ENCODE measurements around the gene TTC28.
"Not testable (repeated sequence)": the region's sequence is repeated elsewhere in the genome, so short reads cannot be mapped to it uniquely, and the experiment has no call there.

The TTC28 gene

GRCh38 chr22:28670756-28671155 is 8.9 kb downstream of the TTC28 start:
- no peaks in the 10 kb centered on the region for H3K36me3 ChIP-seq (ENCODE audit: control insufficient read depth in 1 of 2, insufficient read depth in 2 of 2, low read length in 2 of 2)
- H3K4me3 ChIP-seq (ENCODE audit: low read depth in 1 of 2, low read length in 2 of 2), result no peak overlapping the region
- H3K27me3 ChIP-seq (ENCODE audit: low read depth, low read length), result no peaks in the 10 kb centered on the region
- no peaks in the 10 kb centered on the region for H3K9me3 ChIP-seq (ENCODE audit: control insufficient read depth in 1 of 2, low read length in 2 of 2)
- H3K27ac ChIP-seq (ENCODE audit: low read length), result no peak overlapping the region
- no peaks in the 10 kb centered on the region for H3K4me1 ChIP-seq (ENCODE audit: control insufficient read depth in 1 of 2, insufficient read depth in 2 of 2, low read length in 2 of 2)

- Histone ChIP-seq H3K4me1 (ENCODE audit: control insufficient read depth in 1 of 2, insufficient read depth in 2 of 2, low read length in 2 of 2) (no peaks in the 10 kb centered on the region), H3K4me3 (ENCODE audit: low read depth in 1 of 2, low read length in 2 of 2) (no peak overlapping the region)
Measured at GRCh38 chr22:28670161-28670560, 9.5 kb downstream of the TTC28 start.

GRCh38 chr22:28669387-28669786 is 10.3 kb downstream of the TTC28 start:
- Histone ChIP-seq H3K4me1 (ENCODE audit: control insufficient read depth in 1 of 2, insufficient read depth in 2 of 2, low read length in 2 of 2) (no peaks in the 10 kb centered on the region), H3K36me3 (ENCODE audit: control insufficient read depth in 1 of 2, insufficient read depth in 2 of 2, low read length in 2 of 2) (no peaks in the 10 kb centered on the region), H3K4me3 (ENCODE audit: low read depth in 1 of 2, low read length in 2 of 2) (no peak overlapping the region), H3K27me3 (ENCODE audit: low read depth, low read length) (no peaks in the 10 kb centered on the region), H3K27ac (ENCODE audit: low read length) (no peak overlapping the region), H3K9me3 (ENCODE audit: control insufficient read depth in 1 of 2, low read length in 2 of 2) (no peaks in the 10 kb centered on the region)

More at GRCh38 chr22:28670161-28670560, 9.5 kb downstream of the TTC28 start:
- no peak overlapping the region for H3K27ac ChIP-seq (ENCODE audit: low read length)
- H3K9me3 ChIP-seq (ENCODE audit: control insufficient read depth in 1 of 2, low read length in 2 of 2), result no peaks in the 10 kb centered on the region
- no peaks in the 10 kb centered on the region for H3K27me3 ChIP-seq (ENCODE audit: low read depth, low read length)
- H3K36me3 ChIP-seq (ENCODE audit: control insufficient read depth in 1 of 2, insufficient read depth in 2 of 2, low read length in 2 of 2), result no peaks in the 10 kb centered on the region

GRCh38 chr22:28663569-28663942 is 16.1 kb downstream of the TTC28 start:
- H3K4me1 ChIP-seq (ENCODE audit: control insufficient read depth in 1 of 2, insufficient read depth in 2 of 2, low read length in 2 of 2); H3K36me3 ChIP-seq (ENCODE audit: control insufficient read depth in 1 of 2, insufficient read depth in 2 of 2, low read length in 2 of 2); H3K9me3 ChIP-seq (ENCODE audit: control insufficient read depth in 1 of 2, low read length in 2 of 2); H3K4me3 ChIP-seq (ENCODE audit: low read depth in 1 of 2, low read length in 2 of 2); H3K27me3 ChIP-seq (ENCODE audit: low read depth, low read length); H3K27ac ChIP-seq (ENCODE audit: low read length): not testable (repeated sequence)

- Histone ChIP-seq H3K27ac (ENCODE audit: low read length) (no peak overlapping the region), H3K36me3 (ENCODE audit: control insufficient read depth in 1 of 2, insufficient read depth in 2 of 2, low read length in 2 of 2) (no peaks in the 10 kb centered on the region)
Measured at GRCh38 chr22:28658448-28658847, 21.2 kb downstream of the TTC28 start.

GRCh38 chr22:28656181-28656580 is 23.5 kb downstream of the TTC28 start:
- H3K4me1 ChIP-seq (ENCODE audit: control insufficient read depth in 1 of 2, insufficient read depth in 2 of 2, low read length in 2 of 2), result no peaks in the 10 kb centered on the region
- no peak overlapping the region for H3K4me3 ChIP-seq (ENCODE audit: low read depth in 1 of 2, low read length in 2 of 2)
- H3K27me3 ChIP-seq (ENCODE audit: low read depth, low read length), result no peaks in the 10 kb centered on the region
- no peak overlapping the region for H3K27ac ChIP-seq (ENCODE audit: low read length)
- no peaks in the 10 kb centered on the region for H3K36me3 ChIP-seq (ENCODE audit: control insufficient read depth in 1 of 2, insufficient read depth in 2 of 2, low read length in 2 of 2)
- H3K9me3 ChIP-seq (ENCODE audit: control insufficient read depth in 1 of 2, low read length in 2 of 2), result no peaks in the 10 kb centered on the region

More at GRCh38 chr22:28658448-28658847, 21.2 kb downstream of the TTC28 start:
- Histone ChIP-seq H3K4me3 (ENCODE audit: low read depth in 1 of 2, low read length in 2 of 2) (no peak overlapping the region), H3K27me3 (ENCODE audit: low read depth, low read length) (no peaks in the 10 kb centered on the region), H3K9me3 (ENCODE audit: control insufficient read depth in 1 of 2, low read length in 2 of 2) (no peaks in the 10 kb centered on the region), H3K4me1 (ENCODE audit: control insufficient read depth in 1 of 2, insufficient read depth in 2 of 2, low read length in 2 of 2) (no peaks in the 10 kb centered on the region)

GRCh38 chr22:28650463-28650862 is 29.2 kb downstream of the TTC28 start:
- no peaks in the 10 kb centered on the region for H3K9me3 ChIP-seq (ENCODE audit: control insufficient read depth in 1 of 2, low read length in 2 of 2)
- no peaks in the 10 kb centered on the region for H3K4me1 ChIP-seq (ENCODE audit: control insufficient read depth in 1 of 2, insufficient read depth in 2 of 2, low read length in 2 of 2)
- H3K27me3 ChIP-seq (ENCODE audit: low read depth, low read length), result no peaks in the 10 kb centered on the region
- H3K4me3 ChIP-seq (ENCODE audit: low read depth in 1 of 2, low read length in 2 of 2), result no peak overlapping the region
- H3K36me3 ChIP-seq (ENCODE audit: control insufficient read depth in 1 of 2, insufficient read depth in 2 of 2, low read length in 2 of 2), result no peaks in the 10 kb centered on the region
- H3K27ac ChIP-seq (ENCODE audit: low read length), result no peak overlapping the region

- no peaks in the 10 kb centered on the region for H3K36me3 ChIP-seq (ENCODE audit: control insufficient read depth in 1 of 2, insufficient read depth in 2 of 2, low read length in 2 of 2)
- H3K9me3 ChIP-seq (ENCODE audit: control insufficient read depth in 1 of 2, low read length in 2 of 2), result no peaks in the 10 kb centered on the region
- H3K4me3 ChIP-seq (ENCODE audit: low read depth in 1 of 2, low read length in 2 of 2), result no peak overlapping the region
- no peaks in the 10 kb centered on the region for H3K4me1 ChIP-seq (ENCODE audit: control insufficient read depth in 1 of 2, insufficient read depth in 2 of 2, low read length in 2 of 2)
- H3K27me3 ChIP-seq (ENCODE audit: low read depth, low read length), result no peaks in the 10 kb centered on the region
- H3K27ac ChIP-seq (ENCODE audit: low read length), result no peak overlapping the region
Measured at GRCh38 chr22:28648792-28649191, 30.8 kb downstream of the TTC28 start.

GRCh38 chr22:28647216-28647615 is 32.4 kb downstream of the TTC28 start:
- H3K27ac ChIP-seq (ENCODE audit: low read length), result no peak overlapping the region
- no peaks in the 10 kb centered on the region for H3K4me1 ChIP-seq (ENCODE audit: control insufficient read depth in 1 of 2, insufficient read depth in 2 of 2, low read length in 2 of 2)
- no peak overlapping the region for H3K4me3 ChIP-seq (ENCODE audit: low read depth in 1 of 2, low read length in 2 of 2)
- H3K9me3 ChIP-seq (ENCODE audit: control insufficient read depth in 1 of 2, low read length in 2 of 2), result no peaks in the 10 kb centered on the region
- H3K36me3 ChIP-seq (ENCODE audit: control insufficient read depth in 1 of 2, insufficient read depth in 2 of 2, low read length in 2 of 2), result no peaks in the 10 kb centered on the region
- H3K27me3 ChIP-seq (ENCODE audit: low read depth, low read length), result no peaks in the 10 kb centered on the region

- H3K9me3 ChIP-seq (ENCODE audit: control insufficient read depth in 1 of 2, low read length in 2 of 2), result no peaks in the 10 kb centered on the region
- no peak overlapping the region for H3K4me3 ChIP-seq (ENCODE audit: low read depth in 1 of 2, low read length in 2 of 2)
- no peak overlapping the region for H3K27ac ChIP-seq (ENCODE audit: low read length)
- H3K27me3 ChIP-seq (ENCODE audit: low read depth, low read length), result no peaks in the 10 kb centered on the region
- no peaks in the 10 kb centered on the region for H3K36me3 ChIP-seq (ENCODE audit: control insufficient read depth in 1 of 2, insufficient read depth in 2 of 2, low read length in 2 of 2)
- no peaks in the 10 kb centered on the region for H3K4me1 ChIP-seq (ENCODE audit: control insufficient read depth in 1 of 2, insufficient read depth in 2 of 2, low read length in 2 of 2)
Measured at GRCh38 chr22:28639321-28639720, 40.3 kb downstream of the TTC28 start.

- Histone ChIP-seq H3K27me3 (ENCODE audit: low read depth, low read length) (no peaks in the 10 kb centered on the region), H3K4me1 (ENCODE audit: control insufficient read depth in 1 of 2, insufficient read depth in 2 of 2, low read length in 2 of 2) (no peaks in the 10 kb centered on the region), H3K36me3 (ENCODE audit: control insufficient read depth in 1 of 2, insufficient read depth in 2 of 2, low read length in 2 of 2) (no peaks in the 10 kb centered on the region), H3K9me3 (ENCODE audit: control insufficient read depth in 1 of 2, low read length in 2 of 2) (no peaks in the 10 kb centered on the region), H3K27ac (ENCODE audit: low read length) (no peak overlapping the region), H3K4me3 (ENCODE audit: low read depth in 1 of 2, low read length in 2 of 2) (no peak overlapping the region)
Measured at GRCh38 chr22:28637225-28637624, 42.4 kb downstream of the TTC28 start.

- no peak overlapping the region for H3K27ac ChIP-seq (ENCODE audit: low read length)
- H3K36me3 ChIP-seq (ENCODE audit: control insufficient read depth in 1 of 2, insufficient read depth in 2 of 2, low read length in 2 of 2), result no peaks in the 10 kb centered on the region
- H3K4me1 ChIP-seq (ENCODE audit: control insufficient read depth in 1 of 2, insufficient read depth in 2 of 2, low read length in 2 of 2), result no peaks in the 10 kb centered on the region
- H3K27me3 ChIP-seq (ENCODE audit: low read depth, low read length), result no peaks in the 10 kb centered on the region
- no peak overlapping the region for H3K4me3 ChIP-seq (ENCODE audit: low read depth in 1 of 2, low read length in 2 of 2)
- no peaks in the 10 kb centered on the region for H3K9me3 ChIP-seq (ENCODE audit: control insufficient read depth in 1 of 2, low read length in 2 of 2)
Measured at GRCh38 chr22:28630177-28630574, 49.5 kb downstream of the TTC28 start.

All from muscle layer of duodenum (tissue), 2 donors.